Panc1 (cell line): ENCODE measurements around the gene TNPO3. TPM values are rescaled to one million over a fixed set of nuclear protein-coding genes. Genes with fewer than 3 reads are reported as not detected.

Experiments used
- ATAC-seq: fragments of 200-7000 bp; cut with Tn5 transposase; 2 replicates; pipeline ENCODE4 v1.9.1; 2020; ENCODE audit warnings: mild to moderate bottlenecking, moderate library complexity
- BruUV-seq: library from RNA; stranded (reverse); fragments of 400-500 nt; replicated peaks from 2 replicates; lab custom pipeline; 2021; lab: Mats Ljungman, UMichigan
- CTCF ChIA-PET: fragments of 300-600 bp; sonication (Branson Sonifier 250); formaldehyde crosslinking; loops from one replicate; lab custom pipeline; 2022; ENCODE audit warnings: antibody characterized with exemption; lab: Charles Lee
- POLR2A ChIA-PET: fragments of 300-600 bp; sonication (Branson Sonifier 250); formaldehyde crosslinking; loops from one replicate; lab custom pipeline; 2022; ENCODE audit warnings: antibody characterized with exemption; lab: Charles Lee
- DNase-seq: peaks from one replicate; pipeline ENCODE4 v3.0.0-alpha.2; 2010; ENCODE audit warnings: low read depth, low spot score
- H3K27ac ChIP-seq: 2 replicates; pipeline ENCODE4 v1.5.1; 2011; ENCODE audit warnings: mild to moderate bottlenecking, low read length, inconsistent platforms
- H3K27me3 ChIP-seq: fragments of 200-500 bp; sonication (Bioruptor generic); 2 replicates; pipeline ENCODE4 v1.6.0; 2014; ENCODE audit warnings: low read length, inconsistent platforms; ENCODE audit not compliant: control insufficient read depth, insufficient read depth
- H3K36me3 ChIP-seq: fragments of 200-500 bp; sonication (Bioruptor generic); 2 replicates; pipeline ENCODE4 v1.5.1; 2014; ENCODE audit warnings: inconsistent platforms, mild to moderate bottlenecking, low read length, moderate library complexity; ENCODE audit not compliant: control insufficient read depth, insufficient read depth
- H3K4me1 ChIP-seq: 2 replicates; pipeline ENCODE4 v1.5.1; 2011; ENCODE audit warnings: inconsistent platforms, mild to moderate bottlenecking, low read length, moderate library complexity; ENCODE audit not compliant: control insufficient read depth, insufficient read depth
- H3K4me3 ChIP-seq, 2 experiments: 2 replicates each; pipeline ENCODE4 v1.5.1; 2011 to 2012; ENCODE audit warnings: low read depth in 2 of 2, low read length in 2 of 2, mild to moderate bottlenecking in 2 of 2, inconsistent platforms in 1 of 2, moderate library complexity in 1 of 2
- H3K9me3 ChIP-seq: fragments of 200-500 bp; sonication (Bioruptor generic); 2 replicates; pipeline ENCODE4 v1.5.1; 2014; ENCODE audit warnings: low read depth, mild to moderate bottlenecking, inconsistent platforms, low read length, moderate library complexity; ENCODE audit not compliant: control insufficient read depth, insufficient read depth
- POLR2AphosphoS5 ChIP-seq: IDR thresholded peaks from 2 replicates; pipeline ENCODE4 v1.6.1; 2012; ENCODE audit warnings: mild to moderate bottlenecking, low read depth, low read length, moderate library complexity
- SIN3A ChIP-seq: IDR thresholded peaks from 2 replicates; pipeline ENCODE4 v1.6.1; 2012; ENCODE audit warnings: low read depth, mild to moderate bottlenecking, low read length, moderate library complexity, borderline replicate concordance; ENCODE audit not compliant: insufficient read depth
- TCF7L2 ChIP-seq: IDR thresholded peaks from 2 replicates; pipeline ENCODE4 v1.6.1; 2011; ENCODE audit warnings: mild to moderate bottlenecking, low read depth, low read length, inconsistent platforms
- in situ Hi-C: cut with HindIII; loops from 2 replicates; pipeline ENCODE4 v1.10.0; 2016; ENCODE audit warnings: low sequenced_read_pairs, low pct_unique_long_range_greater_than_20kb
- intact Hi-C: fragments of 100-400 bp; cut with micrococcal nuclease; formaldehyde crosslinking; loops from one replicate; pipeline ENCODE4 v1.10.0; 2022; ENCODE audit not compliant: unreplicated experiment
- total RNA-seq: library from RNA; stranded (reverse); gene quantifications from one replicate; pipeline ENCODE4 v1.2.1, GENCODE V29; 2021; ENCODE audit not compliant: unreplicated experiment
- TF ChIP-seq, protein P1 (sequence below), 2 experiments: IDR thresholded peaks; 2 replicates each; pipeline ENCODE4 v1.6.1; 2011 to 2012; ENCODE audit warnings: low read depth in 2 of 2, control low read depth in 1 of 2, low read length in 1 of 2, mild to moderate bottlenecking in 1 of 2, moderate library complexity in 1 of 2; ENCODE audit not compliant: insufficient read depth in 1 of 2
- TF ChIP-seq, protein P2 (sequence below): fragments of 450-650 bp; IDR thresholded peaks from 2 replicates; pipeline ENCODE4 v1.5.1; 2017; ENCODE audit warnings: mild to moderate bottlenecking

Gene TNPO3
- total RNA-seq, 1 experiment from 2014 or later = 71.8 TPM

DNA sequence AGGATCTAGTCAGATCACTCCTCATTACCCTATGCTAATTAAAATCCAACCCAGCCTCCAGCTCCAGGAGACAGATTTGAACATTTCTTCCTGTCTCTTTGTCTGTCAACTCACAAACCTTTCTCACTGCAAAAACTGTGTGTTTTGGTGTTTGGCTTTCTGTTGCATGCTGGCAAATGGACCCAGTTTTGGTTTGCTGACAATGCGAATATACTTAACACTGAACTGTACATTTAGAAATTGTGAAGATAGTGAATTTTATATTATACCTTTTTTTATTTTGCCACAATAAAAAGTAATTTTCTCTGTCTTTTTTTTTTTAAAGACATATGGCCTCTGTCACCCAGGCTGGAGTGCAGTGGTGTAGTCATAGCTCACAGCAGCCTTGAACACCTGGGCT, 18.3 kb upstream of the TNPO3 start:
- no TSS peak for BruUV-seq
- POLR2A ChIA-PET = no interaction called here
- Histone ChIP-seq H3K4me3 (no peak overlapping the region), H3K4me1 (no peaks in the 10 kb centered on the region), H3K27ac (no peak overlapping the region), H3K27me3 (no peaks in the 10 kb centered on the region), H3K9me3 (no peaks in the 10 kb centered on the region), H3K36me3 (no peaks in the 10 kb centered on the region)
- CTCF ChIA-PET = no interaction called here
- intact Hi-C loops = no loop called here
- in situ Hi-C loops = no loop called here
- ATAC-seq (no peak), DNase-seq (no peak)
- TF ChIP-seq, protein P1, sequence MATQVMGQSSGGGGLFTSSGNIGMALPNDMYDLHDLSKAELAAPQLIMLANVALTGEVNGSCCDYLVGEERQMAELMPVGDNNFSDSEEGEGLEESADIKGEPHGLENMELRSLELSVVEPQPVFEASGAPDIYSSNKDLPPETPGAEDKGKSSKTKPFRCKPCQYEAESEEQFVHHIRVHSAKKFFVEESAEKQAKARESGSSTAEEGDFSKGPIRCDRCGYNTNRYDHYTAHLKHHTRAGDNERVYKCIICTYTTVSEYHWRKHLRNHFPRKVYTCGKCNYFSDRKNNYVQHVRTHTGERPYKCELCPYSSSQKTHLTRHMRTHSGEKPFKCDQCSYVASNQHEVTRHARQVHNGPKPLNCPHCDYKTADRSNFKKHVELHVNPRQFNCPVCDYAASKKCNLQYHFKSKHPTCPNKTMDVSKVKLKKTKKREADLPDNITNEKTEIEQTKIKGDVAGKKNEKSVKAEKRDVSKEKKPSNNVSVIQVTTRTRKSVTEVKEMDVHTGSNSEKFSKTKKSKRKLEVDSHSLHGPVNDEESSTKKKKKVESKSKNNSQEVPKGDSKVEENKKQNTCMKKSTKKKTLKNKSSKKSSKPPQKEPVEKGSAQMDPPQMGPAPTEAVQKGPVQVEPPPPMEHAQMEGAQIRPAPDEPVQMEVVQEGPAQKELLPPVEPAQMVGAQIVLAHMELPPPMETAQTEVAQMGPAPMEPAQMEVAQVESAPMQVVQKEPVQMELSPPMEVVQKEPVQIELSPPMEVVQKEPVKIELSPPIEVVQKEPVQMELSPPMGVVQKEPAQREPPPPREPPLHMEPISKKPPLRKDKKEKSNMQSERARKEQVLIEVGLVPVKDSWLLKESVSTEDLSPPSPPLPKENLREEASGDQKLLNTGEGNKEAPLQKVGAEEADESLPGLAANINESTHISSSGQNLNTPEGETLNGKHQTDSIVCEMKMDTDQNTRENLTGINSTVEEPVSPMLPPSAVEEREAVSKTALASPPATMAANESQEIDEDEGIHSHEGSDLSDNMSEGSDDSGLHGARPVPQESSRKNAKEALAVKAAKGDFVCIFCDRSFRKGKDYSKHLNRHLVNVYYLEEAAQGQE (IDR thresholded peaks at IDR 0.05; ENCODE audit: insufficient read depth in 1 of 2, low read depth in 2 of 2, low read length in 1 of 2) = no peak
- no peak for TF ChIP-seq TCF7L2
- TF ChIP-seq POLR2AphosphoS5 = no peak
- TF ChIP-seq, protein P2, sequence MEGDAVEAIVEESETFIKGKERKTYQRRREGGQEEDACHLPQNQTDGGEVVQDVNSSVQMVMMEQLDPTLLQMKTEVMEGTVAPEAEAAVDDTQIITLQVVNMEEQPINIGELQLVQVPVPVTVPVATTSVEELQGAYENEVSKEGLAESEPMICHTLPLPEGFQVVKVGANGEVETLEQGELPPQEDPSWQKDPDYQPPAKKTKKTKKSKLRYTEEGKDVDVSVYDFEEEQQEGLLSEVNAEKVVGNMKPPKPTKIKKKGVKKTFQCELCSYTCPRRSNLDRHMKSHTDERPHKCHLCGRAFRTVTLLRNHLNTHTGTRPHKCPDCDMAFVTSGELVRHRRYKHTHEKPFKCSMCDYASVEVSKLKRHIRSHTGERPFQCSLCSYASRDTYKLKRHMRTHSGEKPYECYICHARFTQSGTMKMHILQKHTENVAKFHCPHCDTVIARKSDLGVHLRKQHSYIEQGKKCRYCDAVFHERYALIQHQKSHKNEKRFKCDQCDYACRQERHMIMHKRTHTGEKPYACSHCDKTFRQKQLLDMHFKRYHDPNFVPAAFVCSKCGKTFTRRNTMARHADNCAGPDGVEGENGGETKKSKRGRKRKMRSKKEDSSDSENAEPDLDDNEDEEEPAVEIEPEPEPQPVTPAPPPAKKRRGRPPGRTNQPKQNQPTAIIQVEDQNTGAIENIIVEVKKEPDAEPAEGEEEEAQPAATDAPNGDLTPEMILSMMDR = no peak

DNA sequence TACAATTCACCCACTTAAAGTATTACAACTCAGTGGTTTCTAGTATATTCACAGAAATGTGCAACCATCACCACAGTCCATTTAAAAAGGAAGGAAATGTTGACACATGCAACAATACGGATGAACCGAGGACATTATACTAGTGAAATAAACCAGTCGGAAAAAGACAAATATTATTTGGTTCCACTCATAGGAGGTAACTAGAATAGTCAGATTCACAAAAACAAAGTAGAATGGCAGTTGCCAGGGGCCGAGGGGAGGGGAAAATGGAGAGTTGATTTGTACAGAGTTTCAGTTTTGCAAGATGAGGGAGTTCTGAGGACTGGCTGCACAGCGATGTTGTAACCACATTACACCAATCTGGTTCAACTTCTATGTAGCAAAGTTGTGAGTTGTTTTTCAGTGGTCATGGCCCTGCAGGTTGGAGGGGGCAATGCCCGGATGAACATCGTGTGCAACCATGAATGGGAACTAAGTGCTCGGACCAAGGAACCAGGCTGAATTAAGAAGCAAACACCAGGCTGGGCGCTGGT, 17.6 kb upstream of the TNPO3 start:
- ChIA-PET POLR2A (no interaction called here), CTCF (no interaction called here)
- TF ChIP-seq, protein P1 (IDR thresholded peaks at IDR 0.05; ENCODE audit: insufficient read depth in 1 of 2, low read depth in 2 of 2, low read length in 1 of 2) = no peak
- TF ChIP-seq SIN3A (no peak), POLR2AphosphoS5 (no peak), TCF7L2 (no peak)
- Histone ChIP-seq H3K4me3 (no peak overlapping the region), H3K27me3 (no peaks in the 10 kb centered on the region; the same call in 1 of the 2 replicates), H3K9me3 (no peaks in the 10 kb centered on the region), H3K36me3 (no peaks in the 10 kb centered on the region), H3K4me1 (no peaks in the 10 kb centered on the region), H3K27ac (no peak overlapping the region)
- ATAC-seq = no peak
- intact Hi-C loops (no loop called here), in situ Hi-C loops (no loop called here)
- no TSS peak for BruUV-seq
- no peak for DNase-seq
